ENCODE results near the gene VTI1A.

DNA sequence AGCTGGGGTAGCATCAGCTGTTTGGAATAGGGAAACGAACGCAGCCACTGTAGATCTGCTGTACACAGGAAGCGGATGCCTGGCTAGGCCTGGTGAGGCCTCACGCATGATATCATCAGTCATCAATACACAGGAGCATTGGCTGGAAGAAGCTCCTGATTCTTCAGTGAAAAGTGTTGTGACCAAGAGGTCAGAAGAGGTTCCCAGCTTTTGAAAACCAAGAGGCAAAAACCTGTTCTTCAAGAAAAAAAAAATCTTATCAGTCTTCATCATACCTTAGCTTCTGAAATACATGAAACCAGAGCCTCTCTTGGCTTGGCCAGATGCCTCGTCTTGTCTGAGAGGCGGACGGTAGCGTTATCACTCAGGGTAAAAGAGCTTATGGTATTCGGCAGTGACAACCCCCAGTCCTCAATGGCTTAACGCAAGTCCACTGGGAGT lies 363.7 kb downstream of the VTI1A start:
- TF ChIP-seq ELK4 (CRISPR knock-in tag; IDR thresholded peaks at IDR 0.05; ENCODE audit: borderline replicate concordance) (no peak), RELA (CRISPR knock-in tag; IDR thresholded peaks at IDR 0.05) (no peak), ZNF609 (CRISPR knock-in tag; IDR thresholded peaks at IDR 0.05; ENCODE audit: borderline replicate concordance) (no peak), MYC (CRISPR knock-in tag; IDR thresholded peaks at IDR 0.05; ENCODE audit: borderline replicate concordance) (no peak), SRSF1 (optimal IDR thresholded peaks at IDR 0.05; ENCODE audit: low read depth, low read length) (no peak), NFATC3 (CRISPR knock-in tag; IDR thresholded peaks at IDR 0.05) (no peak), HDAC2 (CRISPR knock-in tag; IDR thresholded peaks at IDR 0.05) (no peak)
- TF ChIP-seq, protein P1, sequence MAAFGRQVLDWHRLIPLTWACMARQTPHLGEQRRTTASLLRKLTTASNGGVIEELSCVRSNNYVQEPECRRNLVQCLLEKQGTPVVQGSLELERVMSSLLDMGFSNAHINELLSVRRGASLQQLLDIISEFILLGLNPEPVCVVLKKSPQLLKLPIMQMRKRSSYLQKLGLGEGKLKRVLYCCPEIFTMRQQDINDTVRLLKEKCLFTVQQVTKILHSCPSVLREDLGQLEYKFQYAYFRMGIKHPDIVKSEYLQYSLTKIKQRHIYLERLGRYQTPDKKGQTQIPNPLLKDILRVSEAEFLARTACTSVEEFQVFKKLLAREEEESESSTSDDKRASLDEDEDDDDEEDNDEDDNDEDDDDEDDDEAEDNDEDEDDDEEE (CRISPR knock-in tag; IDR thresholded peaks at IDR 0.05), result no peak
- TF ChIP-seq, protein P2, sequence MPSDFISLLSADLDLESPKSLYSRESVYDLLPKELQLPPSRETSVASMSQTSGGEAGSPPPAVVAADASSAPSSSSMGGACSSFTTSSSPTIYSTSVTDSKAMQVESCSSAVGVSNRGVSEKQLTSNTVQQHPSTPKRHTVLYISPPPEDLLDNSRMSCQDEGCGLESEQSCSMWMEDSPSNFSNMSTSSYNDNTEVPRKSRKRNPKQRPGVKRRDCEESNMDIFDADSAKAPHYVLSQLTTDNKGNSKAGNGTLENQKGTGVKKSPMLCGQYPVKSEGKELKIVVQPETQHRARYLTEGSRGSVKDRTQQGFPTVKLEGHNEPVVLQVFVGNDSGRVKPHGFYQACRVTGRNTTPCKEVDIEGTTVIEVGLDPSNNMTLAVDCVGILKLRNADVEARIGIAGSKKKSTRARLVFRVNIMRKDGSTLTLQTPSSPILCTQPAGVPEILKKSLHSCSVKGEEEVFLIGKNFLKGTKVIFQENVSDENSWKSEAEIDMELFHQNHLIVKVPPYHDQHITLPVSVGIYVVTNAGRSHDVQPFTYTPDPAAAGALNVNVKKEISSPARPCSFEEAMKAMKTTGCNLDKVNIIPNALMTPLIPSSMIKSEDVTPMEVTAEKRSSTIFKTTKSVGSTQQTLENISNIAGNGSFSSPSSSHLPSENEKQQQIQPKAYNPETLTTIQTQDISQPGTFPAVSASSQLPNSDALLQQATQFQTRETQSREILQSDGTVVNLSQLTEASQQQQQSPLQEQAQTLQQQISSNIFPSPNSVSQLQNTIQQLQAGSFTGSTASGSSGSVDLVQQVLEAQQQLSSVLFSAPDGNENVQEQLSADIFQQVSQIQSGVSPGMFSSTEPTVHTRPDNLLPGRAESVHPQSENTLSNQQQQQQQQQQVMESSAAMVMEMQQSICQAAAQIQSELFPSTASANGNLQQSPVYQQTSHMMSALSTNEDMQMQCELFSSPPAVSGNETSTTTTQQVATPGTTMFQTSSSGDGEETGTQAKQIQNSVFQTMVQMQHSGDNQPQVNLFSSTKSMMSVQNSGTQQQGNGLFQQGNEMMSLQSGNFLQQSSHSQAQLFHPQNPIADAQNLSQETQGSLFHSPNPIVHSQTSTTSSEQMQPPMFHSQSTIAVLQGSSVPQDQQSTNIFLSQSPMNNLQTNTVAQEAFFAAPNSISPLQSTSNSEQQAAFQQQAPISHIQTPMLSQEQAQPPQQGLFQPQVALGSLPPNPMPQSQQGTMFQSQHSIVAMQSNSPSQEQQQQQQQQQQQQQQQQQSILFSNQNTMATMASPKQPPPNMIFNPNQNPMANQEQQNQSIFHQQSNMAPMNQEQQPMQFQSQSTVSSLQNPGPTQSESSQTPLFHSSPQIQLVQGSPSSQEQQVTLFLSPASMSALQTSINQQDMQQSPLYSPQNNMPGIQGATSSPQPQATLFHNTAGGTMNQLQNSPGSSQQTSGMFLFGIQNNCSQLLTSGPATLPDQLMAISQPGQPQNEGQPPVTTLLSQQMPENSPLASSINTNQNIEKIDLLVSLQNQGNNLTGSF (CRISPR knock-in tag; IDR thresholded peaks at IDR 0.05), result no peak

Data from HepG2 (cell line).